Gastrocnemius medialis (tissue), 4 donors: Measurements from ENCODE around the gene RAPH1. TPM values are rescaled to one million over a fixed set of nuclear protein-coding genes. Genes with fewer than 3 reads are reported as not detected.

Experiments
- ATAC-seq, 2 donors: fragments of 150-250 bp; one replicate each; pipeline ENCODE4 v1.9.1; 2016
- DNase-seq, 2 donors: peaks; one replicate each; pipeline ENCODE4 v3.0.0-alpha.2; 2019
- H3K27ac ChIP-seq, 4 donors: fragments of 200-600 bp; sonication (generic); 1 replicate in 1 of 4; 2 replicates in 3 of 4; pipeline ENCODE4 v1.5.1; 2016 to 2018; ENCODE audit warnings: mild to moderate bottlenecking in 2 of 4, moderate library complexity in 1 of 4
- H3K27me3 ChIP-seq, 3 donors: fragments of 200-600 bp; sonication (generic) in 2 of 3; 1 replicate in 1 of 3; 2 replicates in 2 of 3; pipeline versions ENCODE4 v1.5.1 to v1.6.0; 2016 to 2019; ENCODE audit warnings: mild to moderate bottlenecking in 1 of 3, moderate library complexity in 1 of 3
- H3K36me3 ChIP-seq, 2 donors: fragments of 200-600 bp; sonication (generic) in 1 of 2; one replicate each; pipeline ENCODE4 v1.5.1; 2017 to 2018
- H3K4me1 ChIP-seq, 2 donors: fragments of 200-600 bp; sonication (generic) in 1 of 2; one replicate each; pipeline ENCODE4 v1.5.1; 2016 to 2017; ENCODE audit warnings: mild to moderate bottlenecking in 2 of 2
- H3K4me3 ChIP-seq, 4 donors: fragments of 200-600 bp; sonication (generic) in 3 of 4; 1 replicate in 1 of 4; 2 replicates in 3 of 4; pipeline ENCODE4 v1.5.1; 2016 to 2019; ENCODE audit warnings: mild to moderate bottlenecking in 2 of 4
- H3K9me3 ChIP-seq, 3 donors: fragments of 200-600 bp; sonication (generic) in 2 of 3; 1 replicate in 1 of 3; 2 replicates in 2 of 3; pipeline ENCODE4 v1.5.1; 2016 to 2019
- CTCF ChIP-seq, 5 experiments: fragments of 450-650 bp in 3 of 5; fragments of 200-600 bp in 2 of 5; sonication (generic) in 2 of 5; IDR thresholded peaks in 4 of 5; conservative IDR thresholded peaks in 1 of 5; 1 replicate in 4 of 5; 2 replicates in 1 of 5; pipeline ENCODE4 v1.5.1; 2016 to 2019; ENCODE audit warnings: antibody characterized with exemption in 5 of 5, mild to moderate bottlenecking in 3 of 5, moderate library complexity in 3 of 5
- POLR2A ChIP-seq, 2 donors: fragments of 450-650 bp; IDR thresholded peaks; one replicate each; pipeline ENCODE4 v1.6.1; 2017; ENCODE audit warnings: antibody characterized with exemption in 2 of 2, mild to moderate bottlenecking in 2 of 2, moderate library complexity in 2 of 2
- in situ Hi-C, 4 donors: fragments of 200-750 bp; cut with MboI; loops; one replicate each; pipeline versions ENCODE4 v1.15.0 to v1.8.0; 2017; ENCODE audit warnings: low sequenced_read_pairs in 4 of 4
- intact Hi-C: fragments of 100-400 bp; cut with DNase I; formaldehyde crosslinking; loops from one replicate; pipeline ENCODE4 v1.15.1; 2023; ENCODE audit warnings: low total_unique reads
- total RNA-seq, 4 donors: library from RNA; depleted of rRNA; stranded (reverse); fragments of >200 nt; gene quantifications; one replicate each; pipeline versions ENCODE4 v1.1.0 to v1.2.3, GENCODE V29; 2016

RAPH1 gene
- total RNA-seq, 4 donors from 2014 or later: 17.6 to 29.7 (median 21.7) TPM

- intact Hi-C loops (no loop called here), in situ Hi-C loops (no loop called here)
- Histone ChIP-seq H3K4me1 (peaks cover 15 to 25% of the 10 kb centered on the region in 2 donors), H3K36me3 (no peaks in the 10 kb centered on the region), H3K9me3 (no peaks in the 10 kb centered on the region), H3K27ac (peak overlapping the region; percentile 29 to 67 (median 62)), H3K4me3 (no peak overlapping the region), H3K27me3 (no peaks in the 10 kb centered on the region)
- DNase-seq (peak; percentile 18 to 19), ATAC-seq (peak; percentile 76 to 88)
- no peak for TF ChIP-seq POLR2A (IDR thresholded peaks at IDR 0.05)
- TF ChIP-seq CTCF (IDR thresholded peaks at IDR 0.05 in 4 of 5, conservative IDR thresholded peaks at IDR 0.05 in 1 of 5): no peak
These were observed 43.9 kb upstream of the RAPH1 start for GRCh38 chr2:203578759-203579643.

GRCh38 chr2:203574824-203575223, 39.7 kb upstream of the RAPH1 start:
- H3K4me3 ChIP-seq: no peak overlapping the region
- no peaks in the 10 kb centered on the region for H3K36me3 ChIP-seq
- no peak overlapping the region for H3K27ac ChIP-seq
- H3K27me3 ChIP-seq: no peaks in the 10 kb centered on the region
- in situ Hi-C loops: no loop called here
- intact Hi-C loops: no loop called here
- DNase-seq (no peak), ATAC-seq (no peak)
- no peaks in the 10 kb centered on the region for H3K9me3 ChIP-seq
- no peak for TF ChIP-seq POLR2A (IDR thresholded peaks at IDR 0.05)
- peaks cover 8 to 10% of the 10 kb centered on the region in 2 donors for H3K4me1 ChIP-seq

- no peak for TF ChIP-seq POLR2A (IDR thresholded peaks at IDR 0.05)
- no peak for TF ChIP-seq CTCF (IDR thresholded peaks at IDR 0.05 in 4 of 5, conservative IDR thresholded peaks at IDR 0.05 in 1 of 5)
- ATAC-seq (no peak), DNase-seq (no peak)
- Histone ChIP-seq H3K9me3 (no peaks in the 10 kb centered on the region), H3K27me3 (no peaks in the 10 kb centered on the region), H3K27ac (no peak overlapping the region), H3K36me3 (no peaks in the 10 kb centered on the region), H3K4me3 (no peak overlapping the region), H3K4me1 (peaks cover 0 to 8% of the 10 kb centered on the region in 2 donors)
- intact Hi-C loops: no loop called here
- in situ Hi-C loops: no loop called here
These were observed 37.2 kb upstream of the RAPH1 start for GRCh38 chr2:203572316-203572715.

GRCh38 chr2:203569677-203570316, 34.7 kb upstream of the RAPH1 start:
- no peaks in the 10 kb centered on the region for H3K36me3 ChIP-seq
- H3K9me3 ChIP-seq: no peaks in the 10 kb centered on the region
- H3K27me3 ChIP-seq: no peaks in the 10 kb centered on the region
- H3K4me1 ChIP-seq: peaks cover 0 to 8% of the 10 kb centered on the region in 2 donors
- no peak for TF ChIP-seq POLR2A (IDR thresholded peaks at IDR 0.05)
- no peak for TF ChIP-seq CTCF (IDR thresholded peaks at IDR 0.05 in 4 of 5, conservative IDR thresholded peaks at IDR 0.05 in 1 of 5)
- H3K4me3 ChIP-seq: no peak overlapping the region
- DNase-seq (no peak), ATAC-seq (no peak)
- in situ Hi-C loops (no loop called here), intact Hi-C loops (no loop called here)
- no peak overlapping the region for H3K27ac ChIP-seq

- no peak overlapping the region for H3K4me3 ChIP-seq
- H3K4me1 ChIP-seq: peaks cover under 1 to 12% of the 10 kb centered on the region in 2 donors
- DNase-seq: no peak
- intact Hi-C loops (no loop called here), in situ Hi-C loops (no loop called here)
- no peaks in the 10 kb centered on the region for H3K36me3 ChIP-seq
- H3K9me3 ChIP-seq: no peaks in the 10 kb centered on the region
- H3K27me3 ChIP-seq: no peaks in the 10 kb centered on the region
- no peak for ATAC-seq
- H3K27ac ChIP-seq: no peak overlapping the region
- TF ChIP-seq POLR2A (IDR thresholded peaks at IDR 0.05) (no peak), CTCF (IDR thresholded peaks at IDR 0.05 in 4 of 5, conservative IDR thresholded peaks at IDR 0.05 in 1 of 5) (no peak)
These were observed 32.6 kb upstream of the RAPH1 start for GRCh38 chr2:203567691-203568090.
